IMR-90 (cell line): ENCODE measurements around the gene SYNGR2.

Source experiments
- CEBPB ChIP-seq: IDR thresholded peaks from 2 replicates; pipeline ENCODE4 v1.6.1; 2012; ENCODE audit warnings: low read depth, low read length, improper control_type of control experiment
- CTCF ChIP-seq: conservative IDR thresholded peaks from 2 replicates; pipeline ENCODE4 v1.5.1; 2012; ENCODE audit warnings: mild to moderate bottlenecking, low read depth, low read length, improper control_type of control experiment
- FOS ChIP-seq: fragments of 150-350 bp; IDR thresholded peaks from 2 replicates; pipeline ENCODE4 v1.6.1; 2016; ENCODE audit warnings: low read depth, low read length
- POLR2A ChIP-seq: IDR thresholded peaks from 2 replicates; pipeline ENCODE4 v1.6.1; 2012; ENCODE audit warnings: mild to moderate bottlenecking, low read depth, low read length

GRCh38 chr17:78180083-78180482 lies 11.7 kb downstream of the SYNGR2 start:
- TF ChIP-seq CTCF (no peak), CEBPB (no peak), FOS (no peak), POLR2A (no peak)
